ENCODE data around the gene BRCC3. TPM values are rescaled to one million over a fixed set of nuclear protein-coding genes. Genes with fewer than 3 reads are reported as not detected.

Gene BRCC3
- total RNA-seq, 6 experiments from 2014 or later, result 24.5 to 27.8 (median 26.0) TPM

- DNase-seq, result no peak
- Mint-ChIP-seq H3K27ac (no peak overlapping the region), H3K27me3 (ENCODE audit: insufficient read depth) (no peaks in the 10 kb centered on the region), H3K4me3 (no peak overlapping the region), H3K9me3 (no peaks in the 10 kb centered on the region), H3K4me1 (ENCODE audit: low read depth) (peaks cover 11% of the 10 kb centered on the region; the same call in 1 of the 2 replicates), H3K36me3 (ENCODE audit: low read depth) (0 out of 2 replicates have a peak, but pooled peaks cover 5% of the 10 kb centered on the region)
- no peak for TF ChIP-seq CTCF (IDR thresholded peaks at IDR 0.05)
Observed at GRCh38 chrX:155052738-155053498, 18.4 kb upstream of the BRCC3 start.

GRCh38 chrX:155053656-155054055 lies 17.7 kb upstream of the BRCC3 start:
- no peak for TF ChIP-seq CTCF (IDR thresholded peaks at IDR 0.05)
- Mint-ChIP-seq H3K4me3 (no peak overlapping the region), H3K36me3 (ENCODE audit: low read depth) (0 out of 2 replicates have a peak, but pooled peaks cover 5% of the 10 kb centered on the region), H3K27me3 (ENCODE audit: insufficient read depth) (no peaks in the 10 kb centered on the region; the same call in 1 of the 2 replicates), H3K4me1 (ENCODE audit: low read depth) (peaks cover 10% of the 10 kb centered on the region; the same call in 1 of the 2 replicates), H3K27ac (no peak overlapping the region), H3K9me3 (no peaks in the 10 kb centered on the region)
- no peak for DNase-seq

GRCh38 chrX:155054255-155054654 lies 17.1 kb upstream of the BRCC3 start:
- H3K27me3 Mint-ChIP-seq (ENCODE audit: insufficient read depth), result no peaks in the 10 kb centered on the region; the same call in 1 of the 2 replicates
- H3K9me3 Mint-ChIP-seq, result no peaks in the 10 kb centered on the region
- no peak overlapping the region for H3K27ac Mint-ChIP-seq
- no peak for DNase-seq
- H3K4me1 Mint-ChIP-seq (ENCODE audit: low read depth), result peaks cover 4% of the 10 kb centered on the region; the same call in 1 of the 2 replicates
- TF ChIP-seq CTCF (IDR thresholded peaks at IDR 0.05), result no peak
- 0 out of 2 replicates have a peak, but pooled peaks cover 5% of the 10 kb centered on the region for H3K36me3 Mint-ChIP-seq (ENCODE audit: low read depth)
- no peak overlapping the region for H3K4me3 Mint-ChIP-seq

- peaks cover 4% of the 10 kb centered on the region; the same call in 1 of the 2 replicates for H3K4me1 Mint-ChIP-seq (ENCODE audit: low read depth)
- no peak for DNase-seq
- 0 out of 2 replicates have a peak, but pooled peaks cover 5% of the 10 kb centered on the region for H3K36me3 Mint-ChIP-seq (ENCODE audit: low read depth)
- H3K27me3 Mint-ChIP-seq (ENCODE audit: insufficient read depth), result no peaks in the 10 kb centered on the region; the same call in 1 of the 2 replicates
- H3K27ac Mint-ChIP-seq, result no peak overlapping the region
- no peak overlapping the region for H3K4me3 Mint-ChIP-seq
- H3K9me3 Mint-ChIP-seq, result no peaks in the 10 kb centered on the region
- TF ChIP-seq CTCF (IDR thresholded peaks at IDR 0.05), result no peak
Observed at GRCh38 chrX:155055494-155055893, 15.8 kb upstream of the BRCC3 start.

- no peaks in the 10 kb centered on the region for H3K9me3 Mint-ChIP-seq
- H3K27me3 Mint-ChIP-seq (ENCODE audit: insufficient read depth), result no peaks in the 10 kb centered on the region; the same call in 1 of the 2 replicates
- no peak for DNase-seq
- H3K4me1 Mint-ChIP-seq (ENCODE audit: low read depth), result peaks cover 4% of the 10 kb centered on the region; the same call in 1 of the 2 replicates
- TF ChIP-seq CTCF (IDR thresholded peaks at IDR 0.05), result no peak
- 0 out of 2 replicates have a peak, but pooled peaks cover 4% of the 10 kb centered on the region for H3K36me3 Mint-ChIP-seq (ENCODE audit: low read depth)
- H3K27ac Mint-ChIP-seq, result no peak overlapping the region
- H3K4me3 Mint-ChIP-seq, result no peak overlapping the region
Observed at GRCh38 chrX:155056471-155056870, 14.8 kb upstream of the BRCC3 start.

Data from HFFc6 (cell line).